Astrocyte (in vitro differentiated cells and primary cell): ENCODE results near the gene RIPK1. TPM values are rescaled to one million over a fixed set of nuclear protein-coding genes. Genes with fewer than 3 reads are reported as not detected.

Source experiments
- DNase-seq: peaks from one replicate; pipeline ENCODE4 v3.0.0-alpha.2; 2010; ENCODE audit warnings: low read depth
- FAIRE-seq: peaks from 2 replicates; lab custom pipeline; 2011; peaks lifted over from hg19 to GRCh38; lab: Jason Lieb, UNC
- H2AFZ ChIP-seq: 2 replicates; pipeline ENCODE4 v1.6.0; 2012; ENCODE audit warnings: low read depth, low read length, inconsistent platforms
- H3K27ac ChIP-seq: 2 replicates; pipeline ENCODE4 v1.5.1; 2011; ENCODE audit warnings: low read depth, low read length, inconsistent platforms
- H3K27me3 ChIP-seq: 2 replicates; pipeline ENCODE4 v1.6.0; 2011; ENCODE audit warnings: low read length, inconsistent platforms; ENCODE audit not compliant: insufficient read depth
- H3K36me3 ChIP-seq: 2 replicates; pipeline ENCODE4 v1.5.1; 2011; ENCODE audit warnings: low read length, inconsistent platforms; ENCODE audit not compliant: insufficient read depth
- H3K4me1 ChIP-seq: 2 replicates; pipeline ENCODE4 v1.5.1; 2011; ENCODE audit warnings: low read length, inconsistent platforms; ENCODE audit not compliant: insufficient read depth
- H3K4me2 ChIP-seq: 2 replicates; pipeline ENCODE4 v1.6.0; 2012; ENCODE audit warnings: low read length, inconsistent platforms
- H3K4me3 ChIP-seq: 2 replicates; pipeline ENCODE4 v1.5.1; 2011; ENCODE audit warnings: low read depth, mild to moderate bottlenecking, low read length, inconsistent platforms; ENCODE audit not compliant: insufficient read depth
- H3K79me2 ChIP-seq: 2 replicates; pipeline ENCODE4 v1.6.0; 2012; ENCODE audit warnings: mild to moderate bottlenecking, low read length, inconsistent platforms; ENCODE audit not compliant: insufficient read depth
- H3K9ac ChIP-seq: 2 replicates; pipeline ENCODE4 v1.6.0; 2012; ENCODE audit warnings: mild to moderate bottlenecking, low read length, inconsistent platforms
- H3K9me3 ChIP-seq: 2 replicates; pipeline ENCODE4 v1.5.1; 2012; ENCODE audit warnings: low read depth, mild to moderate bottlenecking, low read length, inconsistent platforms; ENCODE audit not compliant: insufficient read depth
- H4K20me1 ChIP-seq: 2 replicates; pipeline ENCODE4 v1.6.0; 2012; ENCODE audit warnings: low read length, inconsistent platforms; ENCODE audit not compliant: insufficient read depth
- H3K27ac Mint-ChIP-seq: one replicate; pipeline ENCODE4 v1.8.0; 2021; ENCODE audit warnings: mild to moderate bottlenecking, mixed read lengths; ENCODE audit not compliant: unreplicated experiment
- H3K27me3 Mint-ChIP-seq: one replicate; pipeline ENCODE4 v1.8.0; 2021; ENCODE audit warnings: low read depth, mixed read lengths; ENCODE audit not compliant: unreplicated experiment
- H3K36me3 Mint-ChIP-seq: one replicate; pipeline ENCODE4 v1.8.0; 2021; ENCODE audit warnings: low read depth, mixed read lengths; ENCODE audit not compliant: unreplicated experiment
- H3K4me1 Mint-ChIP-seq: one replicate; pipeline ENCODE4 v1.8.0; 2021; ENCODE audit warnings: low read depth, mixed read lengths; ENCODE audit not compliant: unreplicated experiment
- H3K4me3 Mint-ChIP-seq: one replicate; pipeline ENCODE4 v1.8.0; 2021; ENCODE audit warnings: mild to moderate bottlenecking, moderate library complexity, mixed read lengths; ENCODE audit not compliant: unreplicated experiment
- H3K9me3 Mint-ChIP-seq: one replicate; pipeline ENCODE4 v1.8.0; 2021; ENCODE audit warnings: mild to moderate bottlenecking, mixed read lengths; ENCODE audit not compliant: unreplicated experiment
- CTCF ChIP-seq: IDR thresholded peaks from 2 replicates; pipeline ENCODE4 v1.5.1; 2011; ENCODE audit warnings: low read depth, mild to moderate bottlenecking, inconsistent platforms, low read length, moderate library complexity; ENCODE audit not compliant: insufficient read depth
- EZH2 ChIP-seq: IDR thresholded peaks from 2 replicates; pipeline ENCODE4 v1.6.1; 2012; ENCODE audit warnings: mild to moderate bottlenecking, low read length, inconsistent platforms; ENCODE audit not compliant: insufficient read depth
- total RNA-seq: library from RNA; stranded (reverse); gene quantifications from 2 replicates; pipeline ENCODE4 v1.2.1, GENCODE V29; 2021

RIPK1 gene
- total RNA-seq, 1 donor from 2014 or later = 21.9 TPM

GRCh38 chr6:3031857-3032640 is 36.2 kb upstream of the RIPK1 start:
- H3K27ac ChIP-seq = no peak overlapping the region
- Mint-ChIP-seq H3K27ac (no peak overlapping the region), H3K4me1 (peaks cover 2% of the 10 kb centered on the region), H3K27me3 (peaks cover 9% of the 10 kb centered on the region), H3K4me3 (no peak overlapping the region), H3K9me3 (peaks cover 8% of the 10 kb centered on the region), H3K36me3 (peaks cover 2% of the 10 kb centered on the region)
- H3K4me2 ChIP-seq = no peak overlapping the region
- no peak for FAIRE-seq
- H3K79me2 ChIP-seq = no peaks in the 10 kb centered on the region
- no peak for TF ChIP-seq EZH2
- no peaks in the 10 kb centered on the region for H3K36me3 ChIP-seq
- no peak overlapping the region for H3K9ac ChIP-seq
- H3K4me1 ChIP-seq = no peaks in the 10 kb centered on the region
- H3K27me3 ChIP-seq = peaks cover 2% of the 10 kb centered on the region
- no peak overlapping the region for H3K4me3 ChIP-seq
- no peak for DNase-seq
- H2AFZ ChIP-seq = no peak overlapping the region
- no peaks in the 10 kb centered on the region for H4K20me1 ChIP-seq
- no peaks in the 10 kb centered on the region for H3K9me3 ChIP-seq

GRCh38 chr6:3032986-3033385 is 35.3 kb upstream of the RIPK1 start:
- FAIRE-seq (no peak), DNase-seq (peak; percentile 56)
- H3K27me3 Mint-ChIP-seq = peaks cover 11% of the 10 kb centered on the region
- no peaks in the 10 kb centered on the region for H3K9me3 ChIP-seq
- H3K4me3 ChIP-seq = no peak overlapping the region
- H3K4me1 ChIP-seq = no peaks in the 10 kb centered on the region
- no peaks in the 10 kb centered on the region for H3K4me1 Mint-ChIP-seq
- no peak overlapping the region for H3K27ac Mint-ChIP-seq
- H3K36me3 ChIP-seq = no peaks in the 10 kb centered on the region
- peaks cover 6% of the 10 kb centered on the region for H3K9me3 Mint-ChIP-seq
- no peak overlapping the region for H3K9ac ChIP-seq
- no peaks in the 10 kb centered on the region for H3K79me2 ChIP-seq
- no peak overlapping the region for H2AFZ ChIP-seq
- no peaks in the 10 kb centered on the region for H4K20me1 ChIP-seq
- H3K4me2 ChIP-seq = no peak overlapping the region
- peaks cover 2% of the 10 kb centered on the region for H3K27me3 ChIP-seq
- peaks cover 2% of the 10 kb centered on the region for H3K36me3 Mint-ChIP-seq
- H3K27ac ChIP-seq = no peak overlapping the region
- H3K4me3 Mint-ChIP-seq = no peak overlapping the region
- TF ChIP-seq CTCF (no peak), EZH2 (no peak)

- H3K79me2 ChIP-seq = no peaks in the 10 kb centered on the region
- DNase-seq = no peak
- no peak for FAIRE-seq
- no peaks in the 10 kb centered on the region for H3K9me3 ChIP-seq
- Mint-ChIP-seq H3K36me3 (peaks cover 2% of the 10 kb centered on the region), H3K9me3 (peaks cover 6% of the 10 kb centered on the region), H3K27me3 (peaks cover 12% of the 10 kb centered on the region), H3K27ac (no peak overlapping the region), H3K4me1 (no peaks in the 10 kb centered on the region), H3K4me3 (no peak overlapping the region)
- H3K27ac ChIP-seq = no peak overlapping the region
- no peak overlapping the region for H3K4me2 ChIP-seq
- no peaks in the 10 kb centered on the region for H3K36me3 ChIP-seq
- no peak for TF ChIP-seq EZH2
- TF ChIP-seq CTCF = no peak
- no peaks in the 10 kb centered on the region for H4K20me1 ChIP-seq
- no peak overlapping the region for H2AFZ ChIP-seq
- no peak overlapping the region for H3K9ac ChIP-seq
- no peak overlapping the region for H3K4me3 ChIP-seq
- H3K4me1 ChIP-seq = no peaks in the 10 kb centered on the region
- H3K27me3 ChIP-seq = peaks cover 2% of the 10 kb centered on the region
Measured at GRCh38 chr6:3033652-3034051, 34.6 kb upstream of the RIPK1 start.
